Glutamatergic neuron (in vitro differentiated cells): ENCODE measurements around the gene MAST4. TPM values are rescaled to one million over a fixed set of nuclear protein-coding genes. Genes with fewer than 3 reads are reported as not detected.

Experiments
- DNase-seq: peaks from one replicate; pipeline ENCODE4 v3.0.0; 2022
- H3K27ac Mint-ChIP-seq: one replicate; pipeline ENCODE4 v1.8.0; 2020; ENCODE audit warnings: mild to moderate bottlenecking, mixed read lengths, inconsistent platforms; ENCODE audit not compliant: unreplicated experiment
- H3K27me3 Mint-ChIP-seq: one replicate; pipeline ENCODE4 v1.8.0; 2020; ENCODE audit warnings: mild to moderate bottlenecking, moderate library complexity, mixed read lengths, inconsistent platforms; ENCODE audit not compliant: unreplicated experiment
- H3K36me3 Mint-ChIP-seq: one replicate; pipeline ENCODE4 v1.8.0; 2020; ENCODE audit warnings: mild to moderate bottlenecking, mixed read lengths, inconsistent platforms; ENCODE audit not compliant: unreplicated experiment
- H3K4me1 Mint-ChIP-seq: one replicate; pipeline ENCODE4 v1.8.0; 2020; ENCODE audit warnings: mild to moderate bottlenecking, low read depth, mixed read lengths, inconsistent platforms; ENCODE audit not compliant: unreplicated experiment
- H3K4me3 Mint-ChIP-seq: one replicate; pipeline ENCODE4 v1.8.0; 2020; ENCODE audit warnings: mild to moderate bottlenecking, mixed read lengths, inconsistent platforms; ENCODE audit not compliant: unreplicated experiment
- H3K9me3 Mint-ChIP-seq: one replicate; pipeline ENCODE4 v1.8.0; 2020; ENCODE audit warnings: mild to moderate bottlenecking, moderate library complexity, mixed read lengths, inconsistent platforms; ENCODE audit not compliant: unreplicated experiment
- total RNA-seq: library from RNA; stranded (reverse); fragmentation: NEBNext Ultra II Directional; extraction: Animal tissue kit (Norgen Biotek cat#: 25700); gene quantifications from one replicate; pipeline ENCODE4 v1.2.1, GENCODE V29; 2021; ENCODE audit not compliant: unreplicated experiment
- TF ChIP-seq, protein P1 (sequence below): fragments of 200-600 bp; sonication (generic); IDR thresholded peaks from one replicate; pipeline ENCODE4 v1.5.0; 2021; ENCODE audit not compliant: partially characterized antibody, unreplicated experiment

MAST4 gene
- total RNA-seq, 1 donor from 2014 or later: 11.5 TPM

DNA sequence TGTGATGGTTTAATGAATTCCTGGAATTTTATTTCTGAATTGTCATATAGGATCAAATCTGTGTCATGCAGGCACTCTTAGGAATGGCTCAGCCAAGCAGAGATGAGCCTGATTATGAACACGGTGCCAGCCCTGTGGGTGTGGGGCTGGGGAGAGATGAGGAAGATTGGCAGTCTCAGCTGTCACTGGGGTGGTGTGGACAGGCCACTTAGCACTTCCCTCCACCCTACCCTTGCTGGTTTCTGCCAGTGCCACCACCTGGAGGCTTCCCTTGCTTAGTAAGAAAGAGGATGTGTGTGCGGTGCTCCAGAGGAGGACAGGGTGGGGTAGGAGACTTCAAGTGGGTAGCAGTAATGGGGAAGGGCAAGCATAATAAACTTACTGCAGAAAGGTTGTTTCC, 373.8 kb downstream of the MAST4 start:
- no peak overlapping the region for H3K27ac Mint-ChIP-seq
- TF ChIP-seq, protein P1, sequence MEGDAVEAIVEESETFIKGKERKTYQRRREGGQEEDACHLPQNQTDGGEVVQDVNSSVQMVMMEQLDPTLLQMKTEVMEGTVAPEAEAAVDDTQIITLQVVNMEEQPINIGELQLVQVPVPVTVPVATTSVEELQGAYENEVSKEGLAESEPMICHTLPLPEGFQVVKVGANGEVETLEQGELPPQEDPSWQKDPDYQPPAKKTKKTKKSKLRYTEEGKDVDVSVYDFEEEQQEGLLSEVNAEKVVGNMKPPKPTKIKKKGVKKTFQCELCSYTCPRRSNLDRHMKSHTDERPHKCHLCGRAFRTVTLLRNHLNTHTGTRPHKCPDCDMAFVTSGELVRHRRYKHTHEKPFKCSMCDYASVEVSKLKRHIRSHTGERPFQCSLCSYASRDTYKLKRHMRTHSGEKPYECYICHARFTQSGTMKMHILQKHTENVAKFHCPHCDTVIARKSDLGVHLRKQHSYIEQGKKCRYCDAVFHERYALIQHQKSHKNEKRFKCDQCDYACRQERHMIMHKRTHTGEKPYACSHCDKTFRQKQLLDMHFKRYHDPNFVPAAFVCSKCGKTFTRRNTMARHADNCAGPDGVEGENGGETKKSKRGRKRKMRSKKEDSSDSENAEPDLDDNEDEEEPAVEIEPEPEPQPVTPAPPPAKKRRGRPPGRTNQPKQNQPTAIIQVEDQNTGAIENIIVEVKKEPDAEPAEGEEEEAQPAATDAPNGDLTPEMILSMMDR: no peak
- no peaks in the 10 kb centered on the region for H3K4me1 Mint-ChIP-seq
- no peak overlapping the region for H3K4me3 Mint-ChIP-seq
- H3K9me3 Mint-ChIP-seq: no peaks in the 10 kb centered on the region
- H3K27me3 Mint-ChIP-seq: peaks cover 1% of the 10 kb centered on the region
- no peak for DNase-seq
- no peaks in the 10 kb centered on the region for H3K36me3 Mint-ChIP-seq

DNA sequence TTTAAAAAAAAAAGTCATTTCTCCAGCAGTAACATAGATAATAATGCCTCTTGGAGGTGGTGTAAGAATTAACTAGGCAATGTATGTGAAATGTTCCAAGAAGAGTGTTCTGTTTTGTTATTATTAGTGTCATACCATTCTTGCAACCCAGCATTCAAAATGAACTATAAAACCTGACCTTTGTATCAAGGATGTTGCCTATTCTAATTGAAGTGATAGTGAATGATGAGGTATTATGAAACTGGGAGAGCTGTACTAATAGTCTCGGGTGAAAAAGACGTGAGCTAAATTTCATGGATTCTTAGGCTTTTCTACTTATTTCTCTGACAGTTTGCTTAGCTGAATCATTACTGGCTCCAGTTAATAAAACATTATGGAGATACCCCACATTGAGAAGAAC, 375.8 kb downstream of the MAST4 start:
- no peaks in the 10 kb centered on the region for H3K9me3 Mint-ChIP-seq
- no peak overlapping the region for H3K27ac Mint-ChIP-seq
- H3K27me3 Mint-ChIP-seq: peaks cover 1% of the 10 kb centered on the region
- no peak overlapping the region for H3K4me3 Mint-ChIP-seq
- no peaks in the 10 kb centered on the region for H3K4me1 Mint-ChIP-seq
- no peaks in the 10 kb centered on the region for H3K36me3 Mint-ChIP-seq
- no peak for DNase-seq
- TF ChIP-seq, protein P1: no peak

DNA sequence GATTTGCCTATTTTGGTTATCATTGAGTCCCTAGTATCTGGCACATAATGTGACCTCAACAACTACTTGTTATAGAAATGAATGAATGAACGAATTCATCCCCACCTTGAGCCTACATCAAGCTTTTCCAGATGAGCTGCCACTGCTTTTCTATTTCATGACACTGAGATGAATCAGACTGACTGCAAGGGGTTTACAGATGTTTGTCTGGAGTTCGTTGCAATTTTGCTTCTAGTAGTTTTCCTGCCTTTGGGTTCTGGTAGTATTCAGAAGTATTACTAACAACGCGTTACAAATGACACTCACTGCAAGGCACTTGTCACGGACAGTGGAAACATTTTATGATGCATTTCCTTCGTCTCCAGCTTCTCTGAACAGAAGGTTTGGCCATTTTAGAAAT, 378.1 kb downstream of the MAST4 start:
- H3K27ac Mint-ChIP-seq: no peak overlapping the region
- no peak overlapping the region for H3K4me3 Mint-ChIP-seq
- no peaks in the 10 kb centered on the region for H3K9me3 Mint-ChIP-seq
- no peaks in the 10 kb centered on the region for H3K36me3 Mint-ChIP-seq
- no peak for DNase-seq
- H3K4me1 Mint-ChIP-seq: no peaks in the 10 kb centered on the region
- TF ChIP-seq, protein P1: no peak
- H3K27me3 Mint-ChIP-seq: peaks cover 3% of the 10 kb centered on the region

DNA sequence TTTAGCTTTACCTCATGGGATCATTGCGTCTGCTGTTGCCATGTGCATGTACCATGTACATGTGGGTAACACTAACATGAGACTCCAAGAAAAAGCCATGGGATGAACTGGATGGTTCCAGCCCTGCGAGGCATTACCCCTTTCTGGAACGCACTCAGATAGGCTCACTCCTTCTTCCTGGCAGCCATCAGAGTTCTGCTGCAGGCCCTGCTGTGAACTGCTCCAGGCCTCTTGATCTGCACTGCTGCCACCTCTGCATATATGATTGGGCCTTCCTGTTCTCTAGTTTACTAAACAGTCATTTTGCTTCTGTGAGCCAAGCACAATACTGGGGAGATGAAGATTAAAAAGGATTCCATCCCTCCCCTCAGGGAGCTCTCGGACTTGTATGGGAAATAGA, 379.9 kb downstream of the MAST4 start:
- TF ChIP-seq, protein P1: no peak
- no peaks in the 10 kb centered on the region for H3K9me3 Mint-ChIP-seq
- H3K27ac Mint-ChIP-seq: no peak overlapping the region
- DNase-seq: no peak
- peaks cover 2% of the 10 kb centered on the region for H3K27me3 Mint-ChIP-seq
- no peaks in the 10 kb centered on the region for H3K4me1 Mint-ChIP-seq
- no peaks in the 10 kb centered on the region for H3K36me3 Mint-ChIP-seq
- H3K4me3 Mint-ChIP-seq: no peak overlapping the region

DNA sequence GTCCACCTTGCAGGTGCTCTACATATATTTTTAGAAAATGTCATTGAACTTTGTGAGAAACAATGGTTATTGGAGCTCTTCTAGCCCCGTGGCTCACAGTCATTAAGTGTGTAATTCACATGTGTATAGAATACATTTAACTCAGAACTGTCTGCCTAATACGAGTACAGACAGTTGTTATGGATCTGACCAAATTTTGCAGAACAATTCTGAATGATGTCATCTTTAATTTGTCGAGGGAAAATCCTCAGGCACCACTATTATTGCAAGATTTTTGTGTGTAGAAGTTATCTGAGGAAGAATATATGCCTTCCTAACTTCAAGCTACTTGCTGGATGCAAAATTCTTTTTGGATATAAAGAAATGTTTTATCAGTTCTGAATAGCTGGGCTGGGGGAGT, 383.5 kb downstream of the MAST4 start:
- H3K4me1 Mint-ChIP-seq: peaks cover 4% of the 10 kb centered on the region
- no peak overlapping the region for H3K4me3 Mint-ChIP-seq
- H3K27me3 Mint-ChIP-seq: peaks cover 6% of the 10 kb centered on the region
- no peaks in the 10 kb centered on the region for H3K36me3 Mint-ChIP-seq
- no peak for DNase-seq
- TF ChIP-seq, protein P1: no peak
- H3K27ac Mint-ChIP-seq: no peak overlapping the region
- H3K9me3 Mint-ChIP-seq: no peaks in the 10 kb centered on the region
